ENCODE measurements around the gene ZNRF3. TPM values are rescaled to one million over a fixed set of nuclear protein-coding genes. Genes with fewer than 3 reads are reported as not detected.
A peak's percentile ranks its signal among the peaks of the same experiment; 100 is the strongest.
"Not testable (repeated sequence)": the region's sequence is repeated elsewhere in the genome, so short reads cannot be mapped to it uniquely, and the experiment has no call there.

ZNRF3 gene
- total RNA-seq, 1 donor from 2014 or later, result 6.9 TPM

DNA sequence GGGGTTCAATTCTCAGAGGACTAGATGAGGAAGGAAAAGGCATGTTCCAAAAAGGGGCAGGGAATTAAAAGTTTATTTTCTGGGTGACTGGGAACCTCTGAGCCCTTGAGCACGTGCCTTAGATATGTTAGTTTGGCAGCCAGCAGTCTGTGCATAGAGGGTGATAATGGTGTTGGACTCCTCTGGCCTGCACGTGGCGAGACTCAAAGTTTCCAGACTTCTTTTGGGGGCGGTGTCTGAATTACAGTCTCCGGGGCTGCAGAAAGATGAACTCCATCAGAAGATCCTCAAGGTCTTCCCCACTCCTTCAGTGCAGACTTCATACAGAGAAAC lies 861 bp upstream of the ZNRF3 start:
- ATAC-seq (peak; percentile 31), DNase-seq (no peak)
- intact Hi-C loops (cut with micrococcal nuclease), result no loop called here

- DNase-seq, result no peak
- no peak for ATAC-seq
- intact Hi-C loops (cut with micrococcal nuclease), result no loop called here
Measured at GRCh38 chr22:28883657-28883916, 215 bp downstream of the ZNRF3 start.

DNA sequence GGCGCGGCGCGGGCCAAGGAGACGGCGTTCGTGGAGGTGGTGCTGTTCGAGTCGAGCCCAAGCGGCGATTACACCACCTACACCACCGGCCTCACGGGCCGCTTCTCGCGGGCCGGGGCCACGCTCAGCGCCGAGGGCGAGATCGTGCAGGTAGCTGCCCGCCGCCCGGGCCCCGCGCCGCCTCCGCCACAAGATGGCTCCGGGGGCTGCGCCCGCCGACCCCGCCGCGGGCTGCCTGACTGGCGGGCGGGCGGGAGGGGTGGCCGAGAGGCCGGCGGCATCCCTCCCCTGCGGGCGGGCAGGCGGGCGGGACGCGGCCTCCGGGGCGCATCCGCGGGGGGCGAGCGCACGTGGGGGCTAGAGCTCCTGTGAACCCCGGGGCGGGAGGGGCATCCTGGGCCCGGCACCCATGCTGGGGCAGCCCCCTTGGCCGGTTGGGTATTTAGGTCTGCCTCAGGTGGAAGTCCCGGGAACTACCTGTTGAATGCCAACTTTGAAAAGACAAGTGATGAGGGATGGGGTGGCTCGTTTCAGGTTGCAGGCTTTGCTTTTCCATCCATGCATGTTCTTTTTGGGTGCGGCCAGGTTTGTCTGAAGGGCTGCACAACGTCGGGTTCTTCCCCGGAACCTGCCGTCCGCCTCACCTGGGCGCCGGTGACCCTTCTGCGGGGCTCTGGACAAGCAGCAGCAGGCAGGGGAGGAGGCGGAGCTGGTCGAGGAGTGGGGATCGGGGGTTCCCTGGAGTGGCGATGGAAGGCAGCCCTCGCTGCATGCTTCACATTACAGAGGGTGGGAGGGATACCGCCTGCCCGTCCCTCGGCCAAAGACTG lies 760 bp downstream of the ZNRF3 start:
- ATAC-seq (no peak), DNase-seq (peak; percentile 60)
- intact Hi-C loops (cut with micrococcal nuclease), result no loop called here

DNA sequence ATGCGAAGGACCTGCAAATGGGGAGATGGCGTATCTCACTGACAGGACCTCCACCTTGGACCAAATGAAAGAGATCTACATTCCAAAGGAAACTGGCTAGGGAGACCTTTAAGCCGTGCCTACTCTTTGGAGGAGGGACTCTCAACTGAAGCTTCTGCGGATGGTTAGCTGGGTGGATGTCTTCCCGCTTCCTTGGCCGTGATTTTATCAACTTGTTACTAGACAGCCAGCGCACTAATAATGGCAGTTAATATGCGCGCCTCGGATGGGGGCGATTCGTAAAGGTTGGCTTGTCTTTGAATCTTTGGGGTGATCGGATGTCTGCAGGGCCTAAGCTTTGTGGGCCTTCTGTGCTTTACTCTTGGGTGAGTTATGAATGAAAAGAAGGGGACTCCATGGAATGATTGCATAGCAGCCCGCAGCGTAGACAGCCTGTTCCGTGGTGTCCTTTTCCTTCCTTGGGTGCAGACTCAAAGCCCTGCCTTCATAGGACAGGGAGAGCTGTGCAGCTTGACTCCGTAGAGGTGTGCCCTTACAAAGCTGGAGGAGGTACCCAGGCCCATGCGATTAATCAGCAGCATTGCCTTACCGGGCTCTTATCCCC lies 1.5 kb downstream of the ZNRF3 start:
- intact Hi-C loops (cut with micrococcal nuclease), result no loop called here
- no peak for DNase-seq

GRCh38 chr22:28885939-28886338 lies 2.6 kb downstream of the ZNRF3 start:
- intact Hi-C loops (cut with micrococcal nuclease), result no loop called here
- no peak for ATAC-seq
- DNase-seq, result no peak

More for the DNA sequence above, 1.5 kb downstream of the ZNRF3 start:
- ATAC-seq, result no peak

GRCh38 chr22:28886679-28887078 lies 3.3 kb downstream of the ZNRF3 start:
- ATAC-seq; intact Hi-C loops (cut with micrococcal nuclease); DNase-seq: not testable (repeated sequence)

GRCh38 chr22:28887725-28888459 lies 4.5 kb downstream of the ZNRF3 start:
- ATAC-seq, result no peak
- intact Hi-C loops (cut with micrococcal nuclease), result no loop called here
- DNase-seq, result no peak

DNA sequence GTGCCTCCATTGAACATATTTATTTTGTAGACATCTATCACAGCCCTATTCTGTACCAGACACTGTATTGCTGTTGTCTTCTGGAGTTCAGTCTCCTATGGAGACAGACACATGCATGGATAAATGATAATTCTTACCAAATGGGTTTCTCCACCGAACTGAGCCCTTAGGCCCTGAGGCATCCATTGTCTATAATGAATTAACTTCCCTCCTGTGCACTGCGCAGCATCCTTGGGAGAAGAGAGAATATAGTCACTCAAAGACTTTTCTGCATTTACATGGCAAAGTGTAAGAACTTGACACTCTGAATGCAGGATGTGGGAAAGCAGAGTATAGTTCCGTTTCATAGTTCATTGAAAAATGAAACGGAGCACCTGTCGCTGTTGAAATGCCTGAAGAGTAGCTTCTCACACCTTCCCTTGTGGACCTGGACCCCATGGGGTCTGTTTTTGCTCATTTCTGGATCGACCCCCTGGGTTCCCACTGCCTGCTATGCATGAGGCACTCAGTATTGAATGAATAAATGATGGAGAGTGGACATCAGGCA lies 6.2 kb downstream of the ZNRF3 start:
- intact Hi-C loops (cut with micrococcal nuclease), result no loop called here
- DNase-seq (no peak), ATAC-seq (no peak)

GRCh38 chr22:28891156-28891733 lies 7.9 kb downstream of the ZNRF3 start:
- ATAC-seq, result peak; percentile 62
- intact Hi-C loops (cut with micrococcal nuclease), result no loop called here
- DNase-seq, result no peak

DNA sequence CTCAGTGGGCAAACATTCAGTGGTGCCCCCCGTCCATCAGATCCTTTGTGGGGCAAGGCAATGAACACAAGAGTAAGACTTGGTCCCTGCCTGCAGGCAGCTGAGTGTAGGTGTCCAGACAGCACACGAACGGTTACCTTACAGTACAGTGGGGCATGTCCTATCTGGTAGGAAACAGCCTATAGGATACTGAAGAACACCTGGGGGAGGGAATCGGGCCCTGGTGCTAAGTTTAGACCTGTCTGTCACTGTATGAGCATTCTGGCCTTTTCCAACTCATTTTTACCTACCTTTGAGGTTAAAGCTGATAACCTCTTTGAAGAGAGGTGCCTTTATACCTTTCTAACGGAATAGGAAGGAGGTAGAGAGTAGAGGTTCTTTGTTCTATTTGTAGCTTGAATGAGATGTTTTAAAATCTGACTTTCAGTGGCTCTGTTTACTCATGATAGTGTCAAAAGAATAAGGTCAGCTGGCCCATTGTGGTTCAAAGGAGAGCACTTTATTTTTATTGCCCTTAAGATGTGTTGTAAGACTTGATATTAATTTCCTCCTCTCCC lies 8.9 kb downstream of the ZNRF3 start:
- ATAC-seq (peak; percentile 45), DNase-seq (no peak)
- intact Hi-C loops (cut with micrococcal nuclease), result no loop called here

DNA sequence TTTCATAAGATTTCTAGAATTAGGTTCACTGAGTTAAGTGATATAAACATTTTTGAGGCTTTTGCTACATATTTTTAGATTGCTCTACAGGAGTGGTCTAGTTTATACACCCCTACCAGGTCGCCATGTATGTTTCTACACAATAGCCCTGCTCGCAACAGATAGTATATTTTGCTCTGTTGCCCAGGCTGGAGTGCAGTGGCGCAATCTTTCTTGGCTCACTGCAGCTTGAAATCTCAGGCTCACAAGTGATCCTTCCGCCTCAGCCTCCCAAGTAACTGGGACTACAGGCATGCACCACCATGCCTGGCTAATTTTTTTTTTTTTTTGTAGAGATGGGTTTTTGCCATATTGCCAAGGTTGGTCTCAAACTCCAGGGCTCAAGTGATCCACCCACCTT lies 10.4 kb downstream of the ZNRF3 start:
- DNase-seq (no peak), ATAC-seq (no peak)
- intact Hi-C loops (cut with micrococcal nuclease), result no loop called here

GRCh38 chr22:28894334-28894733 lies 11.0 kb downstream of the ZNRF3 start:
- peak; percentile 63 for DNase-seq
- peak; percentile 70 for ATAC-seq
- intact Hi-C loops (cut with micrococcal nuclease), result no loop called here

GRCh38 chr22:28894807-28895206 lies 11.4 kb downstream of the ZNRF3 start:
- DNase-seq, result no peak
- intact Hi-C loops (cut with micrococcal nuclease), result no loop called here
- ATAC-seq, result peak; percentile 75

GRCh38 chr22:28896611-28897010 lies 13.2 kb downstream of the ZNRF3 start:
- no peak for ATAC-seq
- no peak for DNase-seq
- intact Hi-C loops (cut with micrococcal nuclease), result no loop called here

- ATAC-seq, result peak; percentile 18
- DNase-seq, result no peak
- intact Hi-C loops (cut with micrococcal nuclease), result no loop called here
Measured at GRCh38 chr22:28898233-28898629, 14.9 kb downstream of the ZNRF3 start.

DNA sequence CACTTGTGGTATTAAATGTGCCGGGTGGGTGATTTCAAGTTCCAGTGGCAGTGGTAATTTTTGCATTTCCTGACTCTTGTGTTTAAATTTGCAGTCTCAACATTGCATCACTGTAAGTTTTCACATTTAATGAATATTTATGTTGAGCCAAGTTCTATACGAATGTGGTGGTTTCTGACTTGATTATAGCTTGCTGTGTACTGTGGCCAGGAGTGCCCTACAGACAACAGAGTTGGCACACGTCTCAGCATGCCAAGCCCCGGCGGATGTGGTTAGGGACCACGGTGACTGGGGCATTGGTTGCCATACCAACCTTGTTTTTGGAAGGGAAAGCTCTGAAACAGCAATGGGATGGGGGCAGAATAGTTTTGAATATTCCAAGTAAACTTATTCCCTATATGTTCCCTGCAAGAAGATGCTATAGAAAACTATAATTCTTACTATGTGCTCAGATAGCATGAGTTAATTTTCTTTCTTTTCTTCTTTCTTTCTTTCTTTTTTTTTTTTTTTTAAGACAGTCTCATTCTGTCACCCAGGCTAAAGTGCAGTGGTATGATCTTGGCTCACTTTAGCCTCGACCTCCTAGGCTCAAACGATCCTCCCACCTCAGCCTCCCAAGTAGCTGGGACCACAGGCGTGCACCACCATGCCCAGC lies 16.0 kb downstream of the ZNRF3 start:
- intact Hi-C loops (cut with micrococcal nuclease), result no loop called here
- no peak for ATAC-seq
- DNase-seq, result no peak

DNA sequence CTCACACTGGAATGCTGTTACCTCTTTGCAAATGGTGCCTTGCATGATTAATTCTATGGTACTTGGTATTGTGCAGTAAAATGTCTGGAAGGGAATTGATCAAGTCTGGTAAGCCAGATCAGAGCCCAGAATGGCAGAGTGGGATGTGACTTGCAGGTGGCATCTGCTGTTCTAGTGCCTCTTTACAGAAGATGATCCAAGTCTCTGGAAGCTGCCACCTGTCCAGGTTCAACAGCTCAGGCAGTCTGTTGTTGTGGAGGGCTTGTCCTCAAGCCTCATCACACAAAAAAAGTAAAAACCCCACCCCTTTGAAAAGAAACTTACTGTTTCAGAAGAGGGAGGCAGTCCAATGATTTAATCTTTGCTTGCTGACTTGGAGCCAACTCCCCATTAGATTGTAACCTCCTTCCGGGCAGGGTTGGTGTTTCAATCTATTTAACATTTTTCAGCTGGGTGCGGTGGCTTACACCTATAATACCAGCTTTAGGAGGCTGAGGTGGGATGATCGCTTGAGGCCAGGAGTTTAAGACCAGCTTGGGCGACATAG lies 17.1 kb downstream of the ZNRF3 start:
- no peak for ATAC-seq
- DNase-seq, result no peak
- intact Hi-C loops (cut with micrococcal nuclease), result no loop called here

GRCh38 chr22:28902490-28902889 lies 19.1 kb downstream of the ZNRF3 start:
- ATAC-seq (no peak), DNase-seq (no peak)
- intact Hi-C loops (cut with micrococcal nuclease), result no loop called here

- intact Hi-C loops (cut with micrococcal nuclease), result no loop called here
Measured at GRCh38 chr22:28903080-28903479, 19.7 kb downstream of the ZNRF3 start.

More at GRCh38 chr22:28903080-28903479, 19.7 kb downstream of the ZNRF3 start:
- ATAC-seq (peak; percentile 70), DNase-seq (peak; percentile 37)

Measured in left ventricle myocardium superior (tissue), 1 donor.